ENCODE data around the gene ELANE.

GRCh38 chr19:867855-868457 is 15.9 kb downstream of the ELANE start:
- TF ChIP-seq FOXK2 (IDR thresholded peaks at IDR 0.05) (no peak), ARNT (IDR thresholded peaks at IDR 0.05) (no peak), TARDBP (IDR thresholded peaks at IDR 0.05) (no peak), FOXM1 (IDR thresholded peaks at IDR 0.05; ENCODE audit: borderline replicate concordance) (no peak), CTBP1 (IDR thresholded peaks at IDR 0.05; ENCODE audit: borderline replicate concordance) (no peak)
